ENCODE results near the gene OR5T3. TPM values are rescaled to one million over a fixed set of nuclear protein-coding genes. Genes with fewer than 3 reads are reported as not detected.
"Not testable (repeated sequence)": the region's sequence is repeated elsewhere in the genome, so short reads cannot be mapped to it uniquely, and the experiment has no call there.

Gene OR5T3
- total RNA-seq, result not detected

GRCh38 chr11:56251954-56252353 is at the start of gene OR5T3:
OR5T3 (plus strand) TSS chr11:56252254; CDS start chr11:56252254, 0 bp downstream.
- no peaks in the 10 kb centered on the region for H3K9me3 ChIP-seq
- no peak within 1 kb of the TSS for H3K27ac ChIP-seq
- DNase-seq, result no peak
- H3K4me1 ChIP-seq, result no peaks in the 10 kb centered on the region
- no peak within 1 kb of the TSS for H3K4me3 ChIP-seq (replicated peaks in 1 of 3)
- no peaks in the 10 kb centered on the region for H3K36me3 ChIP-seq
- intact Hi-C loops (cut with DNase I), result no loop called here
- TF ChIP-seq CTCF (IDR thresholded peaks at IDR 0.05) (no peak), POLR2A (IDR thresholded peaks at IDR 0.05) (no peak)
- H3K27me3 ChIP-seq, result no peaks in the 10 kb centered on the region

- H3K36me3 ChIP-seq, result no peaks in the 10 kb centered on the region
- DNase-seq, result no peak
- H3K4me1 ChIP-seq, result no peaks in the 10 kb centered on the region
- intact Hi-C loops (cut with DNase I), result no loop called here
- no peak overlapping the region for H3K4me3 ChIP-seq (replicated peaks in 1 of 3)
- WGBS, 2 donors, result 39 to 62% methylated on average over 1 of the region's 1 CpG
- TF ChIP-seq CTCF (IDR thresholded peaks at IDR 0.05), result no peak
- no peak for TF ChIP-seq POLR2A (IDR thresholded peaks at IDR 0.05)
- H3K27me3 ChIP-seq, result no peaks in the 10 kb centered on the region
- no peak overlapping the region for H3K27ac ChIP-seq
- no peaks in the 10 kb centered on the region for H3K9me3 ChIP-seq
These were observed 44.3 kb upstream of the OR5T3 start for GRCh38 chr11:56207790-56208189.

- intact Hi-C loops (cut with DNase I), result no loop called here
- no peaks in the 10 kb centered on the region for H3K27me3 ChIP-seq
- H3K27ac ChIP-seq, result no peak overlapping the region
- no peak for DNase-seq
- H3K4me1 ChIP-seq, result no peaks in the 10 kb centered on the region
- no peaks in the 10 kb centered on the region for H3K9me3 ChIP-seq
- H3K36me3 ChIP-seq, result no peaks in the 10 kb centered on the region
- no peak overlapping the region for H3K4me3 ChIP-seq (replicated peaks in 1 of 3)
- WGBS, 2 donors, result 77 to 84% methylated on average over 2 of the region's 2 CpGs
- TF ChIP-seq POLR2A (IDR thresholded peaks at IDR 0.05) (no peak), CTCF (IDR thresholded peaks at IDR 0.05) (no peak)
These were observed 37.5 kb upstream of the OR5T3 start for GRCh38 chr11:56214537-56214936.

GRCh38 chr11:56219735-56220134 is 32.3 kb upstream of the OR5T3 start:
- intact Hi-C loops (cut with DNase I), result not testable (repeated sequence)
- WGBS, 2 donors, result 73 to 78% methylated on average over 5 of the region's 5 CpGs

GRCh38 chr11:56234155-56234554 is 17.9 kb upstream of the OR5T3 start, which contains the start of gene OR5T2:
OR5T2 (minus strand) TSS chr11:56234255; CDS start chr11:56233062, 1,193 bp downstream.
- no peak within 1 kb of the TSS for H3K4me3 ChIP-seq (replicated peaks in 1 of 3)
- H3K27ac ChIP-seq, result no peak within 1 kb of the TSS
- no peaks in the 10 kb centered on the region for H3K36me3 ChIP-seq
- no peaks in the 10 kb centered on the region for H3K4me1 ChIP-seq
- DNase-seq, result no peak
- WGBS, 2 donors, result 53 to 64% methylated on average over 1 of the region's 1 CpG
- H3K27me3 ChIP-seq, result no peaks in the 10 kb centered on the region
- TF ChIP-seq CTCF (IDR thresholded peaks at IDR 0.05) (no peak), POLR2A (IDR thresholded peaks at IDR 0.05) (no peak)
- H3K9me3 ChIP-seq, result no peaks in the 10 kb centered on the region
- intact Hi-C loops (cut with DNase I), result no loop called here

More at GRCh38 chr11:56219735-56220134, 32.3 kb upstream of the OR5T3 start:
- not testable (repeated sequence) for H3K4me1 ChIP-seq; H3K4me3 ChIP-seq (replicated peaks in 1 of 3); H3K27ac ChIP-seq; H3K9me3 ChIP-seq; DNase-seq; H3K36me3 ChIP-seq; H3K27me3 ChIP-seq

GRCh38 chr11:56271092-56271491 is 19.0 kb downstream of the OR5T3 start:
- no peak overlapping the region for H3K4me3 ChIP-seq (replicated peaks in 1 of 3)
- no peaks in the 10 kb centered on the region for H3K4me1 ChIP-seq
- no peak for DNase-seq
- WGBS, 2 donors, result 61 to 64% methylated on average over 3 of the region's 3 CpGs
- TF ChIP-seq CTCF (IDR thresholded peaks at IDR 0.05), result no peak
- no peak for TF ChIP-seq POLR2A (IDR thresholded peaks at IDR 0.05)
- intact Hi-C loops (cut with DNase I), result no loop called here
- no peak overlapping the region for H3K27ac ChIP-seq
- H3K9me3 ChIP-seq, result no peaks in the 10 kb centered on the region
- H3K27me3 ChIP-seq, result no peaks in the 10 kb centered on the region
- H3K36me3 ChIP-seq, result no peaks in the 10 kb centered on the region
